ENCODE data around the gene LRCH1. TPM values are rescaled to one million over a fixed set of nuclear protein-coding genes. Genes with fewer than 3 reads are reported as not detected.
A peak's percentile ranks its signal among the peaks of the same experiment; 100 is the strongest.

LRCH1 gene
- total RNA-seq, 4 donors from 2014 or later = 29.1 to 55.6 (median 36.2) TPM

GRCh38 chr13:46594374-46595078 lies 41.6 kb downstream of the LRCH1 start:
- Histone ChIP-seq H3K4me3 (no peak overlapping the region), H3K9me3 (no peaks in the 10 kb centered on the region), H3K4me1 (peaks cover 7 to 10% of the 10 kb centered on the region in 2 donors), H3K27me3 (no peaks in the 10 kb centered on the region), H3K36me3 (no peaks in the 10 kb centered on the region), H3K27ac (peak overlapping the region; percentile 70 to 83)
- no peak for TF ChIP-seq POLR2A (IDR thresholded peaks at IDR 0.05)
- no peak for TF ChIP-seq CTCF (IDR thresholded peaks at IDR 0.05)
- intact Hi-C loops (cut with DNase I; ENCODE audit: low total_unique reads) = no loop called here
- DNase-seq = no peak

- Histone ChIP-seq H3K27ac (peak overlapping the region; percentile 70 to 83), H3K9me3 (no peaks in the 10 kb centered on the region), H3K27me3 (no peaks in the 10 kb centered on the region), H3K4me3 (no peak overlapping the region), H3K36me3 (no peaks in the 10 kb centered on the region), H3K4me1 (peaks cover 7 to 10% of the 10 kb centered on the region in 2 donors)
- peak in 1 of 2 donors; percentile 33 for DNase-seq
- TF ChIP-seq POLR2A (IDR thresholded peaks at IDR 0.05) = no peak
- TF ChIP-seq CTCF (IDR thresholded peaks at IDR 0.05) = no peak
- intact Hi-C loops (cut with DNase I; ENCODE audit: low total_unique reads) = no loop called here
Measured at GRCh38 chr13:46595136-46595884, 42.3 kb downstream of the LRCH1 start.

GRCh38 chr13:46595885-46596275 lies 42.9 kb downstream of the LRCH1 start:
- H3K9me3 ChIP-seq = no peaks in the 10 kb centered on the region
- peak overlapping the region; percentile 70 to 83 for H3K27ac ChIP-seq
- no peak for DNase-seq
- H3K4me1 ChIP-seq = peaks cover 7 to 10% of the 10 kb centered on the region in 2 donors
- no peaks in the 10 kb centered on the region for H3K36me3 ChIP-seq
- TF ChIP-seq POLR2A (IDR thresholded peaks at IDR 0.05) (no peak), CTCF (IDR thresholded peaks at IDR 0.05) (no peak)
- intact Hi-C loops (cut with DNase I; ENCODE audit: low total_unique reads) = no loop called here
- no peak overlapping the region for H3K4me3 ChIP-seq
- H3K27me3 ChIP-seq = no peaks in the 10 kb centered on the region

- Histone ChIP-seq H3K4me1 (peaks cover 7 to 10% of the 10 kb centered on the region in 2 donors), H3K36me3 (no peaks in the 10 kb centered on the region), H3K27me3 (no peaks in the 10 kb centered on the region), H3K9me3 (no peaks in the 10 kb centered on the region), H3K4me3 (no peak overlapping the region), H3K27ac (peak overlapping the region; percentile 70 to 83)
- TF ChIP-seq CTCF (IDR thresholded peaks at IDR 0.05) (no peak), POLR2A (IDR thresholded peaks at IDR 0.05) (no peak)
- intact Hi-C loops (cut with DNase I; ENCODE audit: low total_unique reads) = no loop called here
- no peak for DNase-seq
Measured at GRCh38 chr13:46596466-46596865, 43.5 kb downstream of the LRCH1 start.
